Muscle of back (tissue), 11 donors: ENCODE data around the gene NOXA1. TPM values are rescaled to one million over a fixed set of nuclear protein-coding genes. Genes with fewer than 3 reads are reported as not detected.
"Not testable (repeated sequence)": the region's sequence is repeated elsewhere in the genome, so short reads cannot be mapped to it uniquely, and the experiment has no call there.

Experiments
- DNase-seq, 3 donors: peaks; one replicate each; pipeline versions ENCODE4 v3.0.0 to v3.0.0-alpha.2; 2013
- polyA plus RNA-seq, 10 donors: library from polyadenylated mRNA; unstranded; fragments of 120-200 nt; gene quantifications; one replicate each; pipeline ENCODE4 v1.2.1, GENCODE V29; 2013; ENCODE audit not compliant: insufficient read length in 10 of 10

The NOXA1 gene
- polyA plus RNA-seq, 10 donors: 1.1 to 2.6 (median 1.9) TPM

GRCh38 chr9:137404961-137405567 lies 18.1 kb upstream of the NOXA1 start:
- no peak for DNase-seq

DNA sequence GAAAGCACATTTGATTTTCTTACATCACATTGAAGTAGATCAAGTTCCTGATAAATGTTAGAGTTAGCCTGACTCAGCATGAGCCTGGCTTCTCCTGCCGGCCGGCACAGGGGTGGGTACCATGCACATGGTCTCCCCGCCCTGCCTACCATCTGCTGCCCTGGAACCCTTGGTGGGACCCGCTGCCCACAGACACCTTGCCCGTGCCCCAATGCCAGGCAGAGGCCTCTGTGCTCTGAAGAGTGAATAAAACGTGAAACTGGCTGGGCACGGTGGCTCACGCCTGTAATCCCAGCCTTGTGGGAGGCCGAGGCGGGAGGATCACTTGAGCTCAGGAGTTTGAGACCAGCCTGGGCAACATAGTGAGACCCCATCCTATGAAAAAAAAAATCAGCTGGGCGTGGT lies 17.5 kb upstream of the NOXA1 start:
- DNase-seq: no peak

- no peak for DNase-seq
Measured at GRCh38 chr9:137406085-137406760, 17.0 kb upstream of the NOXA1 start.

- peak in 2 of 3 donors; percentile 64 to 87 for DNase-seq
Measured at GRCh38 chr9:137406876-137407589, 16.2 kb upstream of the NOXA1 start.

DNA sequence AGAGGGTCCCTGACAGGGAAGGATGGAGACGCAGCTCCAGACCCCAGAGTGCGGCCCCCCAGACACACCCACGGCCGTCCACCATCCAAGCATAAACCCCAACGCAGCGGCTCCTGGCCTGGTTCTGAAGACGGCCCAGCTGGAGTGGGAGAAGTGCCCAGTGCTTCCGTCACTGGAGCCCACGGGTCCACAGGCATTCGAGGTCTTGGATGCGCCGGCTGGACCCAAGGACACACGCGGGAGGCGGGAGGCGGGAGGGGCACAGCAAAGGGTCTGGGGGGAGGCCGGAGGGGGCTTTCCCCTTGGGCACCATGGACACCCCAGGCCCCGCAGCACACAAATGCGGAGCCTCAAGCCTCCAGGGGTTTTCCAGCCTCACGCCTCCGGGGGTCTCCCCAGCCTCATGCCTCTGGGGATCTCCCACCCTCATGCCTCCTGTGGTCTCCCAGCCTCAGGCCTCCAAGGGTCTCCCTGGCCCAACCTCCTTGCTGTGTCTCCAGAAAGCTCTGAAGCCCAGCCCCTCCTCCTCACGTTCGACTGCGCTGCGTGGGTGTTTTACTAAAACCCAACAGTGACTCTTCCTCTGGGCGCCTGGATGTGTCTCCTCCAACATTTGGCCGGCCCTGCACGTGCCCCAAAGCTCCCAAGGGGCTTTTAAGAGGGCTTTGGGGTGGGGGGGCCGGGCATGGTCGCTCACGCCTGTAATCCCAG lies 15.4 kb upstream of the NOXA1 start:
- DNase-seq: peak in 2 of 3 donors; percentile 65 to 81

DNA sequence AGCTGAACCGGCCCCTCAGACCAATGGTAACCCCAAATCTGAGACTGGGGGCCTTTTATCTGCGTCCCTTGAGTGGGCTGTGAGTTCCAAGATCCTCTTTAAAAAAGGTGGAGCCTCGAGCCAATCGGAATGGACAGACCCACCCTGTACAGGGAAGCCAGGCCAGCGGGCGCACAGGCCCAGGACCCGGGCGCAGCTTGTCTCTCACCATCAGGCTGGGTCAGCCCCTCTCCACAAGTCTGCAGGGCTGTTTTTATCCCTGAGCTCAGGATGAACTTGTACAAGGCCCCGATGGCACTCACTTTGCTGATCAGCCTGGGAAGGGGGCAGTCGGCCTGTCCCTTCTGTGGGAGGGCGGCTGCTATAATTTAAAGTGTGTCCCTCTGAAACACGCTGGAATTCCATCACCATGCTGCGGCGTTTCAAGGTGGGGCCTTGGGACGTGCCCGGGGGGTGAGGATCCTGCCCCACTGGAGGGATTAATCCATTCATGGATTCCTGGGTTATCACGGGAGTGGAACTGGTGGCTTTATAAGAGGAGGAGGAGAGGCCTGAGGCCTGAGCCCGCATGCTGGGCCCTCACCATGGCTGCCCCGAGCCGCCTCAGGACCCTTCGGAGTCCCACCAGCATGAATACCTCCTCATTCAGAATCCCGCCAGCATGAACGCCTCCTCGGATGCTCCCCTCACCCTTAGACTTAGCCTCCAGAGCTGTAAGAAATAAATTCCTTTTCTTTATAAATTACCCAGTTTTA lies 14.4 kb upstream of the NOXA1 start:
- DNase-seq: no peak

- DNase-seq: no peak
Measured at GRCh38 chr9:137409515-137409914, 13.7 kb upstream of the NOXA1 start.

DNA sequence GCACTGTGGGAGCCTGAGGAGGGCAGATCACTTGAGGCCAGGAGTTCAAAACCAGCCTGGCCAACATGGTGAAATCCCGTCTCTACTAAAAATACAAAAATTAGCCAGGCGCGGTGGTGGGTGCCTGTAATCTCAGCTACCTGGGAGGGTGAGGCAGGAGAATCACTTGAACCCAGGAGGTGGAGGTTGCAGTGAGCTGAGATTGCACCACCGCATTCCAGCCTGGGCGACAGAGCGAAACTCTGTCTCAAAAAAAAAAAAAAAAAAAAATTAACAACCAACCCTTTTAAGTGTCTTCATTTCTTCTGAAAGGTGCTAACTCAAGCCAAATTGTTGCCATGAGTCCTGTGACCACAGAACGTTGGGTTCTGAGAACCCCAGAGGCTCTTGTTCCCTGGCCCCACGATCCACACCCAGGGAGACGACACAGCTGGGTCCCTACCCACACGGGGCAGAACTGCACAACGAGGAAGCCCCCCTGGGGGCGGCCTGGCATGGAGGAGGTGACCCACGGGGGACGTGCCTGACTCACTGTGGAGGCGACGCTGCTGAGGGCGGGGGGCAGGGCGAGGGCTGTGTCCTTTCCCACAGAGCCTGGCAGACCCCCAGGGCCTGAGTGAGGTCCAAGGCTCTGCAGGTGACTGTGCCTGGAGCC lies 12.8 kb upstream of the NOXA1 start:
- not testable (repeated sequence) for DNase-seq

DNA sequence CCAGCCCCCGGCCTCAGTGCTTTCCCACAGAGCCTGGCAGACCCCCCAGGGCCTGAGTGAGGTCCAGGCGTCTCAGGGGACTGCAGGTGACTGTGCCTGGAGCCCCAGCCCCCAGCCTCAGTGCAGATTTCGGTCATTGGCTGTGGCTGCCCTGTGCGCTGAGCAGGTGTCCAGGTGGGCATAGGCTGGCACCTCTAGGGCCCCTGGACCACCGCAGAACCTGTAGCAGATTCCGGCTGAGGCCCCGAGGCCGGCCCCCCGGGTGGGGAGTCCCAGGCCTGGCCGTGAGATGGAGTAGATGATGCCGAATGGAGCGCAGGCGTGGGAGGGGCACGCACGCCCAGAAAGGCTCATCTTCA lies 12.3 kb upstream of the NOXA1 start:
- DNase-seq: no peak

DNA sequence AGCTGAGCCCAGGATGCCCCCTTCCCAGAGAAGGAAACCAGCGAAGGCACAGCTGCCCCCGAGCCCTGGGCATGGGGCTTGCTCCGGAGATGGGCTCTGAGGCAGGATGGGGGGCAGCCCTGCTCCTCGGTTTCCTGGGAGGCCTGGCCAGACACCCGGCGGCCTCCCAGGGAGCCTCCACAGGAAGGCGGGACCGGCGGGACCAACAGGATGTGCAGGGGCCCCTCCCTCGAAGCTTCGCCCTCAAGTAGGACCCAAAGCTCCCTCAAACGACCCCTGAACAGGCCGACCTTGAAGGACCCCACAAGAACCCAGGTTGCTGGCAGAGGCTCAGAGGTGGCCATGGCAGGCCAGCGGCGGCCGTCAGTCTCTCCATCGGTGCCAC lies 11.9 kb upstream of the NOXA1 start:
- no peak for DNase-seq

DNA sequence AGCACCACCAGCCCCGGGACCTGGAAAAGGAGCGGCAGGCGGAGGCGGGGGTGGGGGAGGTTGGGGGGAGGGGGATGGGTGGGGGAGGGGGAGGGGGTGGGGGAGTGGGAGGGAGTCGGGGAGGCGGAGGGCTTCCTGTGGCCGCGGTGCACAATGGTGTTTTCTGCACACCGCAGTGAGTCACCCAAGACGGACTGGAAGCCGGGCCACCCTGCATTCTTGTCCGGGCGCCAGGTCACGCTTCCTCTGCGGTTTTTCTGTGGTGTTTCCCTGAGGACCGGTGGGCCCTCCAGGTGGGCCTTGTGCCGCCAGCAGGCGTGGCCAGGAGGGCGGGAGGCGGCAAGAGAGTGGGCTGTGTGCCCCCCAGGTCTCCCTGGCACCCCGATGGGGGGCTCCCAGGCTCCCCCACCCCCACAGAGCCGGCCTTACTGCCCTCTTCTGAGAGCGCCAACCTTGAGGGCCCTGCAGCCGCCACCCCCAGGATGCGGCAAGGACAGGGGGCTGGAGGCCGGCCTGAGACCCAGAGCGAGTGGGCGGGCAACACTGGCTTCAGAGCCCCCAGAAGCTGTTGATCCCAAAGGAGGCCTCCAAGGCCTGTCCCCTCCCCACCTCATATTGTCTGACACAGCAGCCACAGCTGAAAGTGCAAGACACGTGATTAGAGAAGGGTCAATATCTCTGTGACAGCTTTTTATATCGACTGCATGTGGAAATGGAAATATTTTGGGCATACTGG lies 11.4 kb upstream of the NOXA1 start:
- peak in 2 of 3 donors; percentile 37 to 68 for DNase-seq

DNA sequence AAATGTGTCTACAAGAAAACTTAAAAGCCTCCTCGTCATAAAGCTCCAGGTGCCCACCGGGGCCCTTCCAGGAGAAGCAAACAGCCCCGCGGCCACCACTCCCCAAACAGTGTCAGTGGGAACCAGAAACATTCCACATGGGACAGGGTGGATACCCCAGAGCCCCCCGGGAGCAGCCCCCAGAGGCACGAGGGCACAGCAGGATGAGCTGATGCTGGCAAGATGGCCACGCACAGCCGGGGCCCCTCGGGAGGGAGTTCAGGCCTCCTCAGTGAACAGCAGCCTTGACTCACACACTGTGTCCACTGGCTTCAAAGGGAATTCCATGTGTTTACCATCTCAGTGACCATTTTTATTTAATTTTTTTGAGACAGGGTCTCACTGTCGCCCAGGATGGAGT lies 10.8 kb upstream of the NOXA1 start:
- no peak for DNase-seq

GRCh38 chr9:137415451-137415850 lies 7.7 kb upstream of the NOXA1 start:
- DNase-seq: no peak

DNA sequence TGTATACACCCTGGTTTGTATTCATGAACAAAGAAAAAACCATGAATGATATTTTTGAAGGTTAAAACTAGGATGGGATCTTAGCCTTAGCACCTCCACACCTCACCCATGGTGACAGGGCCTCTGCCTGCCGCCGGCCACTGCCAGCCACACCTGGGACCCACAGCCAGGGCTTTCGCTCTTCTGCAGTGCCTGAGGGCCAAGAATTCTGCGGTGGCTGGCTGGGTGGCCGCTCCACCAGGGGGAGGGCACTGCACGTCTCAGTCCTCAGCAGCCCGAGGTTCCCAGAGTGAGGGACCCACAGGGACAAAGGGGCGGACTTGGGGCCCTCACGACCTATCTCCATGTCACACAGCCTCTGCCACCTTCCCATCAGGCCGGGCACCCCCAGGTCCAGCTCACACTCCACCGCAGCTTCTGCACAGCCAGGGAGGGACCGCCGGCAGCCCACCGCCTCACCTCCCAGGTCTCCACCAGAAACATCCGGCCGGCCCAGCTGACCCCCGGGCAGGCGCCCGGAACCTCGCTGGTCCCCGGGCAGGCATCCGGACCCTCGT lies 7.1 kb upstream of the NOXA1 start:
- DNase-seq: no peak

DNA sequence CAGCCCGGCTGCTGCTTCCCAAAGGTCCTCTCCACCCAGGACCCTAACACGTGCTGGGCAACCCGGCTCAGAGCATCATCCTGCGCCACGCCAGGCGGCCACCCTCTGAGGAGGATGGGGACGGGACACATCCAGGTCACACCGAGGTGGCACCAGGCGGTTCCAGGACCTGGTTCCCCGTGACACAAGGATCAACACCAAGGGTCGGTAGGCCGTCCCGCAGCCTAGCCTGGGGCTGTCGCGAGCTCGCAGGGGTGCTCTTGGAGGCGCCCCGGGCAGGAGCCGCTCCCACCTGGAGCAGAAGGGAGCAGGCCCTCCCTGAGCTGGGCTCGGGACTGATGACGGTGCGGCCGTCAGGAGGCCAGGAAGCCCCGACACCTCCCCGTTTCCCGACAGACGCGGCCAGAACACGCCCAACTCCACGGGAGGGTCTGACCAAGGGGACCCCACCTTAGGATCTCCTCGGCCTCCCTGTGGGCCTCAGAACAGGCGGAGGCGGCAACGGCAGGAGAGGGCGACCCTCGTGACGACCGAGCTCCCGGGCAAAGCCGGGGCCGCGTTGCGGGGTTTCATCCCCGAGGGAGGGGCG lies 6.5 kb upstream of the NOXA1 start:
- DNase-seq: no peak

DNA sequence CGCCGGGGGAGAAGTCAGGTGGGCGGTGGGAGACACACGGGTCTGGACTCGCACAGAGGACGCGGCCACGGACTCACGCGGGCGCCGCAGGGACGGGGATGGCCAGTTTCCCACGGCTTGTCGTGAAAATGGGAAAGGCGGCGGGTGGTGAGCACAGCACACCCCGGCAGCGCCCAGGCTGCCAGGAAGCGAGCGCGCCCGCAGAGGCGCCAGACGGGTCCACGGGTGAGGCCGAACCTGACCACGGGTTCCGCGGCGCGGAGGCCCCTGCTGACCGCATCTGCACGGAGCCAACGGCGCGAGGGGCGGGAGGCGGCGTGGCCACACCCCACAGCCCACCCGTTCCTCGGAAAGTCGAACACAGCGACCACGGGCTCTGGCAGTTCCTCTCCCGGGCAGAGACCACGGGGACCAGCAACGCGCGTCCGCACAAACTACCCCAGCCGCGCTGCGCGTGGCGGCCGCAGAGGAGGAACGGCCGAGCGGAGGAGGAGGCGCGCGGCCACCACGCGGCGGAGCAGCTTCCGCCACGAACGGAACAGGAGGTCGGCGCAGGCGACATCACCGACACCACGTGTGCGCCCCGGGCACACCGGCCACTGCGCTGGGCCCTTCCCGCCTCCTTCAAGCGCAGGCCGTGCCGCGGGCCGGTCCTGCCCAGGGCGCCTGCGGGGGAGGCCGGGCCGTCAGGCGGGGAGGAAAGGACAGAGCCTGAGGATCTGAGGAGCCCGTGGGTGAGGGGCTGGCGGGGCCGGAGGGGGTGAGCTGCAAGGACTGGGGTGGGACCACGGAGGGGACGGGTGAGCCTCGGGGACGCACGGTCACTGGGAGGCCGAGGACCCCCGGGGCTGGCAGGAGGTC lies 5.8 kb upstream of the NOXA1 start:
- DNase-seq: peak in 1 of 3 donors; percentile 35

- no peak for DNase-seq
Measured at GRCh38 chr9:137421838-137422603, 1.2 kb upstream of the NOXA1 start.
